VCaP (cell line): Measurements from ENCODE around the gene CYP2W1.

Experiments
- H3K27ac ChIP-seq: fragments of 450-650 bp; 2 replicates; pipeline ENCODE4 v1.5.1; 2017
- CTCF ChIP-seq: fragments of 450-650 bp; conservative IDR thresholded peaks from 2 replicates; pipeline ENCODE4 v1.5.1; 2017; ENCODE audit warnings: mild to moderate bottlenecking, moderate library complexity

The CYP2W1 gene

GRCh38 chr7:974820-975681 is 7.9 kb upstream of the CYP2W1 start, which contains the start of gene COX19:
COX19 (minus strand) TSS chr7:975549; CDS start chr7:975509, 40 bp downstream.
- H3K27ac ChIP-seq, result peak within 1 kb of the TSS; percentile 88
- no peak for TF ChIP-seq CTCF

DNA sequence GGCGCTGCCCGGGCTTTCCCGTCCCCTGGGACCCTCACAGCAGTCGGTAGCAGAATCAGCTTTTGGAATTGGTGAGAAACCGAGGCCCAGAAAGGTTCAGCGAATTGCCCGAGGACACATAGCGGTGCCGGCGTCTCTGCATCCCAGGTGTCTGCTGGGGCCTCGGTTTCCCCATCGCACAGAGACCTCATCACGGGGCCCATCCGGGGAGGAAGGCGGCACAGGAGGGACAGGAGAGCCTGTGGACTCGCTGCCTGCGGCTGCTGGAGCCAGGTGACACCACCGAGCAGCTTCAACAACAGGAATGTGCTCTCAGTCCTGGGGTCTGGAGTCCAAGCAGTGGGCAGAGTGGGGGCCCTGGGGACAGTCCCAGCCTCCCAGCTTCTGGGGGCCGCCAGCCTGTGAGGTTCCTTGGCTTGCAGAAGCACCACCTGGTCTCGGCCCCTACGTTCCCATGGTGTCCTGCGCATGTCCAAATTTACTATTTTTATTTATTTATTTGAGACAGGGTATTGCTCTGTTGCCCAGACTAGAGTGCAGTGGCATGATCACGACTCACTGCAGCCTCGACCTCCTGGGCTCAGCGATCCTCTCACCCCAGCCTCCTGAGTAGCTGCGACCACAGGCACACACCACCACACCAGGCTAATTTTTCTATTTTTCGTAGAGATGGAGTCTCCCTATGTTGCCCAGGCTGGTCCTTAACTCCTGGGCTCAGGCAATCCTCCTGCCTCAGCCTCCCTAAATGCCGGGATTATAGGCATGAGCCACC is 7.1 kb upstream of the CYP2W1 start:
- peak overlapping the region; percentile 88 for H3K27ac ChIP-seq
- TF ChIP-seq CTCF, result no peak

DNA sequence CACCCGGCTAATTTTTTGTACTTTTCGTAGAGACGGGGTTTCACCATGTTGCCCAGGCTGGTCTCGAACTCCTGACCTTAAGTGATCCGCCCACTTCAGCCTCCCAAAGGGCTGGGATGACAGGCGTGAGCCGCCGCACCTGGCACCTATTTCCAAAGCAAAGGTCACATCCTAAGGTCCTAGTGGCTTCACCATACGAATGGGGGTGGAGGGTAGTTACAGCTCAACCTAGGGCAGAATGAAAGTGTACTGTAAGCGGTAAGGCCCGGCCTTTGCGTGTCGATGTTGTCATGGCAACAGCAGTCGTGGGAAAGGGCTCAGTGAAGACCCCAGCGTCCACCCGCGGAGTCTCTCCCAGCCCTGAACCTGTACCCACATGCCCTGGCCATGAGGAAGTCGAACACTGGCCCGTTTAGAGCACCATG is 6.1 kb upstream of the CYP2W1 start:
- peak overlapping the region; percentile 72 for H3K27ac ChIP-seq
- no peak for TF ChIP-seq CTCF

GRCh38 chr7:977326-978048 is 5.5 kb upstream of the CYP2W1 start:
- no peak for TF ChIP-seq CTCF
- peak overlapping the region; percentile 72 for H3K27ac ChIP-seq

DNA sequence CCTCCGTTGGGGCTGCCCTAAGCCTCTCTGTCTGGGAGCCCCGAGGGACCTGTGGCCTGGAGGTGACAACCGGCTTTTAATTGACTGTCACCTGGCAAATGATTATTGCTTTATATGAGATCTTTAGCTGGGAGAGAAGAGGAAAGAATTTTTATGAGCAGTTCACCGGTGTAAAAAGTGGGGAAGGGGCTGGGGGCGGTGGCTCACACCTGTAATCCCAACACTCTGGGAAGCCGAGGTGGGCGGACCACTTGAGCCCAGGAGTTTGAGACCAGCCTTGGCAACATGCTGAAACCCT is 5.0 kb upstream of the CYP2W1 start:
- no peak for TF ChIP-seq CTCF
- peak overlapping the region; percentile 72 for H3K27ac ChIP-seq

DNA sequence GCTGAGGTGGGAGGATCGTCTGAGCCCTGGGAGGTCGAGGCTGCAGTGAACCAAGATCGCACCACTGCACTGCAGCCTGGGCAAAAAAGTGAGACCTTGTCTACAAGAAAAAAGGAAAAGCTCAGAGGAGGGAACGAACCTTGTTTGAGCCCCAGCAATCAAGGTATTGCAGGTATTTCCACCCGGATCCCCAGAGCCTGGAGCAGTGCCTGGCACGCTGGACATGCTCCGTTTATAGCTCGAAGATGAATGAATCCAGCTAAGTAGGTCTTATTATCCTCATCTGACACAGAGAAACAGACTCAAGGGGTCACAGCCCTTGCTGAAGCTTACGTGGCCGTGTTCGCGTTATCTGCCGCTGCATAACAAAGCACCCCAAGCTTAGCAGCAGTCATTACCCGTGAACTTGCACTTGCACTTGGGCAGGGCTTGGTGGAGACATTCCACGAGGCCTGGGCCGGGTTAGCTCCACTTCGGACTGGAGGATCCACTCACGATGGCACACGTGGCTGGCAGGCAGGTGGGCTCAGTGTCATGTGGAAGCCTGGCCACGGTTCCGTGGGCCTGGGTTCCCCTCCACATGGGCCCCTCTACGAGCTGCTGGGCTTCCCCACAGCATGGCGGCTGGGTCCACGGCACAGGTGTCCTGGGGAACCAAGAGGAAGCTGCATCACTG is 4.4 kb upstream of the CYP2W1 start:
- H3K27ac ChIP-seq, result peak overlapping the region; percentile 72
- no peak for TF ChIP-seq CTCF
